ENCODE results near the gene TFF2.

TFF2 gene

GRCh38 chr21:42305707-42306147 is 45.1 kb downstream of the TFF2 start:
- no peak for DNase-seq (ENCODE audit: low spot score)

GRCh38 chr21:42304556-42305454 is 46.0 kb downstream of the TFF2 start:
- DNase-seq (ENCODE audit: low spot score): no peak

- no peak for DNase-seq (ENCODE audit: low spot score)
These were observed 47.4 kb downstream of the TFF2 start for GRCh38 chr21:42303443-42303842.

- no peak for DNase-seq (ENCODE audit: low spot score)
These were observed 48.0 kb downstream of the TFF2 start for GRCh38 chr21:42302794-42303193.

GRCh38 chr21:42302076-42302650 is 48.6 kb downstream of the TFF2 start:
- no peak for DNase-seq (ENCODE audit: low spot score)

- DNase-seq (ENCODE audit: low spot score): no peak
These were observed 49.3 kb downstream of the TFF2 start for GRCh38 chr21:42301371-42302075.

- DNase-seq (ENCODE audit: low spot score): no peak
These were observed 49.8 kb downstream of the TFF2 start for GRCh38 chr21:42300956-42301355.

GRCh38 chr21:42300045-42300583 is 50.7 kb downstream of the TFF2 start:
- no peak for DNase-seq (ENCODE audit: low spot score)

- DNase-seq (ENCODE audit: low spot score): no peak
These were observed 51.3 kb downstream of the TFF2 start for GRCh38 chr21:42299324-42300044.

GRCh38 chr21:42298657-42299056 is 52.1 kb downstream of the TFF2 start:
- DNase-seq (ENCODE audit: low spot score): no peak

GRCh38 chr21:42298237-42298636 is 52.6 kb downstream of the TFF2 start:
- DNase-seq (ENCODE audit: low spot score): no peak

- no peak for DNase-seq (ENCODE audit: low spot score)
These were observed 53.4 kb downstream of the TFF2 start for GRCh38 chr21:42297377-42297776.

GRCh38 chr21:42296501-42296900 is 54.3 kb downstream of the TFF2 start:
- no peak for DNase-seq (ENCODE audit: low spot score)
